ENCODE data around the gene SEZ6L2. TPM values are rescaled to one million over a fixed set of nuclear protein-coding genes. Genes with fewer than 3 reads are reported as not detected.
A peak's percentile ranks its signal among the peaks of the same experiment; 100 is the strongest.

Gene SEZ6L2
- total and polyA plus RNA-seq, 9 of the 15 experiments (the other 6 are each of a cell fraction or from before 2014, with no cell fraction given), result 0.10 to 2.1 (median 0.72) TPM

DNA sequence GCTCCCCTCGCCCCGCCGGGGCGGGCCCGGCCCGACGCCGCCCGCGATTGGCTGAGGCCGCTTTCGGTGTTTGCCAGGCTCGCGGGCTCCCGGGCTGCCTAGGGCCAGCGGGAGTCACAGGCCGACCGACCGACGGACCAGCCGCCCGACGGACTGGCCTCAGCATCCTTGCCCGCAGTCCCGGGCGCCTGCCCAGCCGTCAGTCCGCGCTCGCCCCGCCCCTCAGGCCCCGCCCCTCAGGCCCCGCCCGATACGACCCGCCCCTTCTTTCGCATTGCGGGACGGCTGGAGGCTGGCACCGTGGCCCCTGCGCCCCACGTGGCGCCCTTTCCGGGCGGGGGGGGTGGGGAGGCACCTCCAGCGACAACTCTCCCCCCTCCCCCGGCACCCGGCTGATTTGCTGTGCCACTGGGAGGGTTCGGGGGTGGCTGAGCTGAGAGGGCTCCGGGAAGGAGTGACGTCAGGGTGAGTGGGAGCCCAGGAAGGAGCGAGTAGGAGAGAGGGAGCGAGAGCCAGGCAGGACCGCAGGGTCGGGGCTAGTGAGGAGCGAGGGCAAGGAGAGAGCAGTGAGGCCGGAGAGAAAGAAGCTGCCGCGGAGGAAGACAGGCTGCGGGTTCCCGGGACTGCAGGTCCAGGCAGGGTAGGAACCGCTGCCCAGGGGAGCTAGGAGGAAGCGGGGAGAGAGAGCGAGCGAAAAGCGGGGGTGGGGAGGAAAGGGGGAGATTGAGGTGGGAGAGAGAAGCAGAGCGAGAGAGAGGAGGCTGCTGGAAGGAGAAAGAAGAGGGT, 945 bp upstream of the SEZ6L2 start, which contains the start of gene ASPHD1 (continued):
- TF ChIP-seq USF2 (CRISPR knock-in tag; IDR thresholded peaks at IDR 0.05), result no peak; the same call in 1 of the 2 replicates
- no peak for TF ChIP-seq BDP1 (IDR thresholded peaks at IDR 0.05; ENCODE audit: insufficient read depth, insufficient read length)
- TF ChIP-seq, protein P1, sequence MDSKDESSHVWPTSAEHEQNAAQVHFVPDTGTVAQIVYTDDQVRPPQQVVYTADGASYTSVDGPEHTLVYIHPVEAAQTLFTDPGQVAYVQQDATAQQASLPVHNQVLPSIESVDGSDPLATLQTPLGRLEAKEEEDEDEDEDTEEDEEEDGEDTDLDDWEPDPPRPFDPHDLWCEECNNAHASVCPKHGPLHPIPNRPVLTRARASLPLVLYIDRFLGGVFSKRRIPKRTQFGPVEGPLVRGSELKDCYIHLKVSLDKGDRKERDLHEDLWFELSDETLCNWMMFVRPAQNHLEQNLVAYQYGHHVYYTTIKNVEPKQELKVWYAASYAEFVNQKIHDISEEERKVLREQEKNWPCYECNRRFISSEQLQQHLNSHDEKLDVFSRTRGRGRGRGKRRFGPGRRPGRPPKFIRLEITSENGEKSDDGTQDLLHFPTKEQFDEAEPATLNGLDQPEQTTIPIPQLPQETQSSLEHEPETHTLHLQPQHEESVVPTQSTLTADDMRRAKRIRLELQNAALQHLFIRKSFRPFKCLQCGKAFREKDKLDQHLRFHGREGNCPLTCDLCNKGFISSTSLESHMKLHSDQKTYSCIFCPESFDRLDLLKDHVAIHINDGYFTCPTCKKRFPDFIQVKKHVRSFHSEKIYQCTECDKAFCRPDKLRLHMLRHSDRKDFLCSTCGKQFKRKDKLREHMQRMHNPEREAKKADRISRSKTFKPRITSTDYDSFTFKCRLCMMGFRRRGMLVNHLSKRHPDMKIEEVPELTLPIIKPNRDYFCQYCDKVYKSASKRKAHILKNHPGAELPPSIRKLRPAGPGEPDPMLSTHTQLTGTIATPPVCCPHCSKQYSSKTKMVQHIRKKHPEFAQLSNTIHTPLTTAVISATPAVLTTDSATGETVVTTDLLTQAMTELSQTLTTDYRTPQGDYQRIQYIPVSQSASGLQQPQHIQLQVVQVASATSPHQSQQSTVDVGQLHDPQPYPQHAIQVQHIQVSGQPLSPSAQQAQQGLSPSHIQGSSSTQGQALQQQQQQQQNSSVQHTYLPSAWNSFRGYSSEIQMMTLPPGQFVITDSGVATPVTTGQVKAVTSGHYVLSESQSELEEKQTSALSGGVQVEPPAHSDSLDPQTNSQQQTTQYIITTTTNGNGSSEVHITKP (IDR thresholded peaks at IDR 0.05; ENCODE audit: partially characterized antibody), result no peak
- TF ChIP-seq, protein P2, sequence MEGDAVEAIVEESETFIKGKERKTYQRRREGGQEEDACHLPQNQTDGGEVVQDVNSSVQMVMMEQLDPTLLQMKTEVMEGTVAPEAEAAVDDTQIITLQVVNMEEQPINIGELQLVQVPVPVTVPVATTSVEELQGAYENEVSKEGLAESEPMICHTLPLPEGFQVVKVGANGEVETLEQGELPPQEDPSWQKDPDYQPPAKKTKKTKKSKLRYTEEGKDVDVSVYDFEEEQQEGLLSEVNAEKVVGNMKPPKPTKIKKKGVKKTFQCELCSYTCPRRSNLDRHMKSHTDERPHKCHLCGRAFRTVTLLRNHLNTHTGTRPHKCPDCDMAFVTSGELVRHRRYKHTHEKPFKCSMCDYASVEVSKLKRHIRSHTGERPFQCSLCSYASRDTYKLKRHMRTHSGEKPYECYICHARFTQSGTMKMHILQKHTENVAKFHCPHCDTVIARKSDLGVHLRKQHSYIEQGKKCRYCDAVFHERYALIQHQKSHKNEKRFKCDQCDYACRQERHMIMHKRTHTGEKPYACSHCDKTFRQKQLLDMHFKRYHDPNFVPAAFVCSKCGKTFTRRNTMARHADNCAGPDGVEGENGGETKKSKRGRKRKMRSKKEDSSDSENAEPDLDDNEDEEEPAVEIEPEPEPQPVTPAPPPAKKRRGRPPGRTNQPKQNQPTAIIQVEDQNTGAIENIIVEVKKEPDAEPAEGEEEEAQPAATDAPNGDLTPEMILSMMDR (IDR thresholded peaks at IDR 0.05 in 2 of 3, conservative IDR thresholded peaks at IDR 0.05 in 1 of 3; ENCODE audit: insufficient read depth in 2 of 3, low read depth in 1 of 3, low read length in 3 of 3), result no peak
- no peak for TF ChIP-seq ZNF780A (CRISPR knock-in tag; IDR thresholded peaks at IDR 0.05)
- no peak for TF ChIP-seq EWSR1 (IDR thresholded peaks at IDR 0.05; ENCODE audit: borderline replicate concordance, low read depth, partially characterized antibody)
- peak; percentile 56 for TF ChIP-seq HMGN3 (IDR thresholded peaks at IDR 0.05; ENCODE audit: borderline replicate concordance, extremely low read depth, insufficient read length, low read depth, low read length)
- no peak for TF ChIP-seq ZNF165 (CRISPR knock-in tag; IDR thresholded peaks at IDR 0.05; ENCODE audit: borderline replicate concordance)
- no peak for TF ChIP-seq EP400 (IDR thresholded peaks at IDR 0.05)
- TF ChIP-seq, protein P3, sequence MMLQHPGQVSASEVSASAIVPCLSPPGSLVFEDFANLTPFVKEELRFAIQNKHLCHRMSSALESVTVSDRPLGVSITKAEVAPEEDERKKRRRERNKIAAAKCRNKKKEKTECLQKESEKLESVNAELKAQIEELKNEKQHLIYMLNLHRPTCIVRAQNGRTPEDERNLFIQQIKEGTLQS (IDR thresholded peaks at IDR 0.05), result peak; percentile 70
- TF ChIP-seq, protein P3 (CRISPR knock-in tag; conservative IDR thresholded peaks at IDR 0.05), result no peak
- TF ChIP-seq PTBP1 (IDR thresholded peaks at IDR 0.05; ENCODE audit: low read depth, low read length), result no peak
- TF ChIP-seq FOXA3 (CRISPR knock-in tag; conservative IDR thresholded peaks at IDR 0.05 in 1 of 2, IDR thresholded peaks at IDR 0.05 in 1 of 2), result no peak
- no peak for TF ChIP-seq CBFA2T3 (IDR thresholded peaks at IDR 0.05)
- TF ChIP-seq CHCHD3 (CRISPR knock-in tag; IDR thresholded peaks at IDR 0.05), result no peak
- TF ChIP-seq ZBED1 (IDR thresholded peaks at IDR 0.05), result no peak
- no peak for TF ChIP-seq MCM3 (IDR thresholded peaks at IDR 0.05)
- TF ChIP-seq CSDE1 (IDR thresholded peaks at IDR 0.05), result no peak
- no peak for TF ChIP-seq CC2D1A (IDR thresholded peaks at IDR 0.05)
- TF ChIP-seq, protein P4, sequence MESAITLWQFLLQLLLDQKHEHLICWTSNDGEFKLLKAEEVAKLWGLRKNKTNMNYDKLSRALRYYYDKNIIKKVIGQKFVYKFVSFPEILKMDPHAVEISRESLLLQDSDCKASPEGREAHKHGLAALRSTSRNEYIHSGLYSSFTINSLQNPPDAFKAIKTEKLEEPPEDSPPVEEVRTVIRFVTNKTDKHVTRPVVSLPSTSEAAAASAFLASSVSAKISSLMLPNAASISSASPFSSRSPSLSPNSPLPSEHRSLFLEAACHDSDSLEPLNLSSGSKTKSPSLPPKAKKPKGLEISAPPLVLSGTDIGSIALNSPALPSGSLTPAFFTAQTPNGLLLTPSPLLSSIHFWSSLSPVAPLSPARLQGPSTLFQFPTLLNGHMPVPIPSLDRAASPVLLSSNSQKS (CRISPR knock-in tag; IDR thresholded peaks at IDR 0.05), result no peak

Measured in K562 (cell line).